SK-N-SH treated with all-trans-retinoic acid at 6 μM for 48 hours (cell line): Measurements from ENCODE around the gene HAUS6.
A peak's percentile ranks its signal among the peaks of the same experiment; 100 is the strongest.

Experiments
- ATAC-seq: fragments of 200-7000 bp; cut with Tn5 transposase; 3 replicates; pipeline ENCODE4 v1.9.1; 2020; ENCODE audit warnings: mild to moderate bottlenecking, moderate library complexity
- ARNTL ChIP-seq: fragments of 450-650 bp; formaldehyde crosslinking; IDR thresholded peaks from 2 replicates; pipeline ENCODE4 v1.5.0; 2020; ENCODE audit warnings: low read depth, mild to moderate bottlenecking, moderate library complexity, borderline replicate concordance
- BACH2 ChIP-seq: fragments of 250-450 bp; sonication (Bioruptor Pico); IDR thresholded peaks from 2 replicates; pipeline ENCODE4 v1.9.0; 2021; ENCODE audit warnings: mild to moderate bottlenecking, borderline replicate concordance
- CSDC2 ChIP-seq: fragments of 250-450 bp; sonication (Bioruptor Pico); IDR thresholded peaks from 2 replicates; pipeline ENCODE4 v1.5.0; 2020; ENCODE audit warnings: mild to moderate bottlenecking, moderate library complexity
- ESRRG ChIP-seq: fragments of 250-450 bp; sonication (Bioruptor Pico); IDR thresholded peaks from 2 replicates; pipeline ENCODE4 v1.6.1; 2021; ENCODE audit warnings: mild to moderate bottlenecking
- GLIS3 ChIP-seq: fragments of 250-450 bp; sonication (Bioruptor Pico); IDR thresholded peaks from 2 replicates; pipeline ENCODE4 v1.5.0; 2020; ENCODE audit warnings: mild to moderate bottlenecking, moderate library complexity
- OSR1 ChIP-seq: fragments of 250-450 bp; sonication (Bioruptor Pico); IDR thresholded peaks from 2 replicates; pipeline ENCODE4 v1.8.0; 2022; ENCODE audit warnings: moderate library complexity, mild to moderate bottlenecking, inconsistent platforms
- PATZ1 ChIP-seq: fragments of 250-450 bp; sonication (Bioruptor Pico); IDR thresholded peaks from 2 replicates; pipeline ENCODE4 v1.8.0; 2020; ENCODE audit warnings: mild to moderate bottlenecking, moderate library complexity, borderline replicate concordance
- PPARA ChIP-seq: fragments of 250-450 bp; sonication (Bioruptor Pico); IDR thresholded peaks from 2 replicates; pipeline ENCODE4 v1.5.0; 2020; ENCODE audit warnings: mild to moderate bottlenecking, borderline replicate concordance
- RARB ChIP-seq: fragments of 250-450 bp; sonication (Bioruptor Pico); IDR thresholded peaks from 2 replicates; pipeline ENCODE4 v1.8.0; 2021; ENCODE audit warnings: mild to moderate bottlenecking, moderate library complexity
- SNAI2 ChIP-seq: fragments of 250-450 bp; sonication (Bioruptor Pico); IDR thresholded peaks from 2 replicates; pipeline ENCODE4 v1.5.0; 2020; ENCODE audit warnings: mild to moderate bottlenecking, moderate library complexity
- TCF4 ChIP-seq: fragments of 250-450 bp; sonication (Bioruptor Pico); IDR thresholded peaks from 2 replicates; pipeline ENCODE4 v1.8.0; 2021; ENCODE audit warnings: mild to moderate bottlenecking, moderate library complexity, borderline replicate concordance
- TOX ChIP-seq: fragments of 250-450 bp; sonication (Bioruptor Pico); IDR thresholded peaks from 2 replicates; pipeline ENCODE4 v1.8.0; 2021; ENCODE audit warnings: mild to moderate bottlenecking, moderate library complexity, borderline replicate concordance
- ZC3H10 ChIP-seq: fragments of 250-450 bp; sonication (Bioruptor Pico); IDR thresholded peaks from 2 replicates; pipeline ENCODE4 v1.5.1; 2021; ENCODE audit warnings: mild to moderate bottlenecking, moderate library complexity
- ZFP3 ChIP-seq: fragments of 250-450 bp; sonication (Bioruptor Pico); IDR thresholded peaks from 2 replicates; pipeline ENCODE4 v1.5.0; 2020; ENCODE audit warnings: mild to moderate bottlenecking, moderate library complexity
- ZFP30 ChIP-seq: fragments of 450-650 bp; formaldehyde crosslinking; IDR thresholded peaks from 2 replicates; pipeline ENCODE4 v1.5.0; 2022; ENCODE audit warnings: mild to moderate bottlenecking, moderate library complexity
- ZNF565 ChIP-seq: fragments of 450-650 bp; formaldehyde crosslinking; conservative IDR thresholded peaks from 2 replicates; pipeline ENCODE4 v1.5.0; 2020; ENCODE audit warnings: low read depth, mild to moderate bottlenecking, moderate library complexity
- ZNF70 ChIP-seq: fragments of 450-650 bp; formaldehyde crosslinking; IDR thresholded peaks from 2 replicates; pipeline ENCODE4 v1.5.0; 2020; ENCODE audit warnings: mild to moderate bottlenecking, moderate library complexity
- ZNF8 ChIP-seq: fragments of 450-650 bp; formaldehyde crosslinking; IDR thresholded peaks from 2 replicates; pipeline ENCODE4 v1.5.0; 2020; ENCODE audit warnings: mild to moderate bottlenecking, moderate library complexity
- TF ChIP-seq, protein P1 (sequence below): fragments of 250-450 bp; sonication (Bioruptor Pico); IDR thresholded peaks from 2 replicates; pipeline ENCODE4 v1.5.0; 2020; ENCODE audit warnings: mild to moderate bottlenecking, moderate library complexity
- TF ChIP-seq, protein P2 (sequence below): fragments of 250-450 bp; sonication (Bioruptor Pico); IDR thresholded peaks from 2 replicates; pipeline ENCODE4 v1.8.0; 2021; ENCODE audit warnings: low read depth, mild to moderate bottlenecking, moderate library complexity, borderline replicate concordance
- TF ChIP-seq, protein P3 (sequence below): fragments of 250-450 bp; sonication (Bioruptor Pico); IDR thresholded peaks from 2 replicates; pipeline ENCODE4 v1.5.1; 2021; ENCODE audit warnings: mild to moderate bottlenecking, moderate library complexity
- TF ChIP-seq, protein P4 (sequence below): fragments of 250-450 bp; sonication (Bioruptor Pico); IDR thresholded peaks from 2 replicates; pipeline ENCODE4 v1.5.1; 2020; ENCODE audit warnings: low read depth, mild to moderate bottlenecking, moderate library complexity

Gene HAUS6

GRCh38 chr9:19140259-19140658 is 37.6 kb upstream of the HAUS6 start:
- TF ChIP-seq, protein P1, sequence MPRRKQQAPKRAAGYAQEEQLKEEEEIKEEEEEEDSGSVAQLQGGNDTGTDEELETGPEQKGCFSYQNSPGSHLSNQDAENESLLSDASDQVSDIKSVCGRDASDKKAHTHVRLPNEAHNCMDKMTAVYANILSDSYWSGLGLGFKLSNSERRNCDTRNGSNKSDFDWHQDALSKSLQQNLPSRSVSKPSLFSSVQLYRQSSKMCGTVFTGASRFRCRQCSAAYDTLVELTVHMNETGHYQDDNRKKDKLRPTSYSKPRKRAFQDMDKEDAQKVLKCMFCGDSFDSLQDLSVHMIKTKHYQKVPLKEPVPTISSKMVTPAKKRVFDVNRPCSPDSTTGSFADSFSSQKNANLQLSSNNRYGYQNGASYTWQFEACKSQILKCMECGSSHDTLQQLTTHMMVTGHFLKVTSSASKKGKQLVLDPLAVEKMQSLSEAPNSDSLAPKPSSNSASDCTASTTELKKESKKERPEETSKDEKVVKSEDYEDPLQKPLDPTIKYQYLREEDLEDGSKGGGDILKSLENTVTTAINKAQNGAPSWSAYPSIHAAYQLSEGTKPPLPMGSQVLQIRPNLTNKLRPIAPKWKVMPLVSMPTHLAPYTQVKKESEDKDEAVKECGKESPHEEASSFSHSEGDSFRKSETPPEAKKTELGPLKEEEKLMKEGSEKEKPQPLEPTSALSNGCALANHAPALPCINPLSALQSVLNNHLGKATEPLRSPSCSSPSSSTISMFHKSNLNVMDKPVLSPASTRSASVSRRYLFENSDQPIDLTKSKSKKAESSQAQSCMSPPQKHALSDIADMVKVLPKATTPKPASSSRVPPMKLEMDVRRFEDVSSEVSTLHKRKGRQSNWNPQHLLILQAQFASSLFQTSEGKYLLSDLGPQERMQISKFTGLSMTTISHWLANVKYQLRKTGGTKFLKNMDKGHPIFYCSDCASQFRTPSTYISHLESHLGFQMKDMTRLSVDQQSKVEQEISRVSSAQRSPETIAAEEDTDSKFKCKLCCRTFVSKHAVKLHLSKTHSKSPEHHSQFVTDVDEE (CRISPR knock-in tag) = no peak
- no peak for TF ChIP-seq RARB
- no peak for TF ChIP-seq SNAI2 (CRISPR knock-in tag)
- no peak for TF ChIP-seq ZNF565 (CRISPR knock-in tag)
- TF ChIP-seq CSDC2 (CRISPR knock-in tag) = no peak
- no peak for TF ChIP-seq GLIS3 (CRISPR knock-in tag)
- no peak for TF ChIP-seq OSR1
- TF ChIP-seq, protein P2, sequence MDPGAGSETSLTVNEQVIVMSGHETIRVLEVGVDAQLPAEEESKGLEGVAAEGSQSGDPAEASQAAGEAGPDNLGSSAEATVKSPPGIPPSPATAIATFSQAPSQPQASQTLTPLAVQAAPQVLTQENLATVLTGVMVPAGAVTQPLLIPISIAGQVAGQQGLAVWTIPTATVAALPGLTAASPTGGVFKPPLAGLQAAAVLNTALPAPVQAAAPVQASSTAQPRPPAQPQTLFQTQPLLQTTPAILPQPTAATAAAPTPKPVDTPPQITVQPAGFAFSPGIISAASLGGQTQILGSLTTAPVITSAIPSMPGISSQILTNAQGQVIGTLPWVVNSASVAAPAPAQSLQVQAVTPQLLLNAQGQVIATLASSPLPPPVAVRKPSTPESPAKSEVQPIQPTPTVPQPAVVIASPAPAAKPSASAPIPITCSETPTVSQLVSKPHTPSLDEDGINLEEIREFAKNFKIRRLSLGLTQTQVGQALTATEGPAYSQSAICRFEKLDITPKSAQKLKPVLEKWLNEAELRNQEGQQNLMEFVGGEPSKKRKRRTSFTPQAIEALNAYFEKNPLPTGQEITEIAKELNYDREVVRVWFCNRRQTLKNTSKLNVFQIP = no peak
- no peak for TF ChIP-seq PPARA (CRISPR knock-in tag)
- no peak for TF ChIP-seq ARNTL (CRISPR knock-in tag)
- no peak for TF ChIP-seq ZFP30 (CRISPR knock-in tag)
- TF ChIP-seq ESRRG = no peak
- no peak for TF ChIP-seq ZC3H10 (CRISPR knock-in tag)
- no peak for TF ChIP-seq TOX (CRISPR knock-in tag)
- no peak for TF ChIP-seq TCF4
- TF ChIP-seq, protein P3, sequence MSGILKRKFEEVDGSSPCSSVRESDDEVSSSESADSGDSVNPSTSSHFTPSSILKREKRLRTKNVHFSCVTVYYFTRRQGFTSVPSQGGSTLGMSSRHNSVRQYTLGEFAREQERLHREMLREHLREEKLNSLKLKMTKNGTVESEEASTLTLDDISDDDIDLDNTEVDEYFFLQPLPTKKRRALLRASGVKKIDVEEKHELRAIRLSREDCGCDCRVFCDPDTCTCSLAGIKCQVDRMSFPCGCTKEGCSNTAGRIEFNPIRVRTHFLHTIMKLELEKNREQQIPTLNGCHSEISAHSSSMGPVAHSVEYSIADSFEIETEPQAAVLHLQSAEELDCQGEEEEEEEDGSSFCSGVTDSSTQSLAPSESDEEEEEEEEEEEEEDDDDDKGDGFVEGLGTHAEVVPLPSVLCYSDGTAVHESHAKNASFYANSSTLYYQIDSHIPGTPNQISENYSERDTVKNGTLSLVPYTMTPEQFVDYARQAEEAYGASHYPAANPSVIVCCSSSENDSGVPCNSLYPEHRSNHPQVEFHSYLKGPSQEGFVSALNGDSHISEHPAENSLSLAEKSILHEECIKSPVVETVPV = no peak
- no peak for ATAC-seq

GRCh38 chr9:19138084-19138483 is 35.4 kb upstream of the HAUS6 start:
- TF ChIP-seq ZNF565 (CRISPR knock-in tag) (no peak), ZFP3 (no peak), PATZ1 (CRISPR knock-in tag) (no peak), OSR1 (no peak), ZC3H10 (CRISPR knock-in tag) (no peak), SNAI2 (CRISPR knock-in tag) (no peak), BACH2 (no peak), ZFP30 (CRISPR knock-in tag) (no peak)
- no peak for ATAC-seq

GRCh38 chr9:19137282-19137681 is 34.6 kb upstream of the HAUS6 start:
- no peak for TF ChIP-seq BACH2
- no peak for TF ChIP-seq ZFP30 (CRISPR knock-in tag)
- no peak for TF ChIP-seq TCF4
- ATAC-seq = peak; percentile 39; the same call in 1 of the 3 replicates

GRCh38 chr9:19136129-19136528 is 33.4 kb upstream of the HAUS6 start:
- no peak for ATAC-seq
- no peak for TF ChIP-seq ZNF8

GRCh38 chr9:19133549-19134345 is 31.0 kb upstream of the HAUS6 start:
- no peak for ATAC-seq
- TF ChIP-seq ZFP3 = no peak
- TF ChIP-seq ZNF8 = no peak
- TF ChIP-seq BACH2 = no peak
- TF ChIP-seq GLIS3 (CRISPR knock-in tag) = no peak
- no peak for TF ChIP-seq OSR1
- TF ChIP-seq ZNF565 (CRISPR knock-in tag) = no peak
- TF ChIP-seq ZNF70 (CRISPR knock-in tag) = no peak
- TF ChIP-seq, protein P4, sequence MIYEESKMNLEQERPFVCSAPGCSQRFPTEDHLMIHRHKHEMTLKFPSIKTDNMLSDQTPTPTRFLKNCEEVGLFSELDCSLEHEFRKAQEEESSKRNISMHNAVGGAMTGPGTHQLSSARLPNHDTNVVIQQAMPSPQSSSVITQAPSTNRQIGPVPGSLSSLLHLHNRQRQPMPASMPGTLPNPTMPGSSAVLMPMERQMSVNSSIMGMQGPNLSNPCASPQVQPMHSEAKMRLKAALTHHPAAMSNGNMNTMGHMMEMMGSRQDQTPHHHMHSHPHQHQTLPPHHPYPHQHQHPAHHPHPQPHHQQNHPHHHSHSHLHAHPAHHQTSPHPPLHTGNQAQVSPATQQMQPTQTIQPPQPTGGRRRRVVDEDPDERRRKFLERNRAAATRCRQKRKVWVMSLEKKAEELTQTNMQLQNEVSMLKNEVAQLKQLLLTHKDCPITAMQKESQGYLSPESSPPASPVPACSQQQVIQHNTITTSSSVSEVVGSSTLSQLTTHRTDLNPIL (CRISPR knock-in tag) = no peak
- TF ChIP-seq, protein P2 = no peak
